Caco-2 (cell line): ENCODE results near the gene NEDD4L. TPM values are rescaled to one million over a fixed set of nuclear protein-coding genes. Genes with fewer than 3 reads are reported as not detected.

Experiments
- BruUV-seq: library from RNA; stranded (reverse); fragments of 400-500 nt; replicated peaks from 2 replicates; lab custom pipeline; 2021; lab: Mats Ljungman, UMichigan
- CTCF ChIA-PET: fragments of 300-600 bp; sonication (Branson Sonifier 250); formaldehyde crosslinking; loops from one replicate; lab custom pipeline; 2022; ENCODE audit warnings: antibody characterized with exemption; lab: Charles Lee
- POLR2A ChIA-PET: fragments of 300-600 bp; sonication (Branson Sonifier 250); formaldehyde crosslinking; loops from one replicate; lab custom pipeline; 2022; ENCODE audit warnings: antibody characterized with exemption; lab: Charles Lee
- DNase-seq, 2 experiments: peaks; one replicate each; pipeline versions ENCODE4 v3.0.0 to v3.0.0-alpha.2; 2020 to 2022
- H3K27me3 ChIP-seq: replicated peaks from 2 replicates; pipeline ENCODE4 v1.6.0; 2011; ENCODE audit warnings: low read length; ENCODE audit not compliant: control insufficient read depth, insufficient read depth
- H3K36me3 ChIP-seq: 2 replicates; pipeline ENCODE4 v1.5.1; 2011; ENCODE audit warnings: low read length; ENCODE audit not compliant: control insufficient read depth, insufficient read depth
- H3K4me1 ChIP-seq: fragments of 250-450 bp; sonication (Bioruptor Pico); 2 replicates; pipeline ENCODE4 v1.5.1; 2020; ENCODE audit warnings: mild to moderate bottlenecking
- H3K4me3 ChIP-seq: 2 replicates; pipeline ENCODE4 v1.5.1; 2011; ENCODE audit warnings: low read depth, mild to moderate bottlenecking, control low read depth, low read length
- H3K9me3 ChIP-seq: fragments of 250-450 bp; sonication (Bioruptor Pico); 2 replicates; pipeline ENCODE4 v1.5.1; 2020; ENCODE audit warnings: mild to moderate bottlenecking, moderate library complexity
- H3K27ac Mint-ChIP-seq: one replicate; pipeline ENCODE4 v1.8.0; 2022; ENCODE audit warnings: mixed read lengths; ENCODE audit not compliant: unreplicated experiment
- H3K27me3 Mint-ChIP-seq: one replicate; pipeline ENCODE4 v1.8.0; 2022; ENCODE audit warnings: mixed read lengths; ENCODE audit not compliant: insufficient read depth, unreplicated experiment
- H3K36me3 Mint-ChIP-seq: one replicate; pipeline ENCODE4 v1.8.0; 2022; ENCODE audit warnings: mild to moderate bottlenecking, mixed read lengths; ENCODE audit not compliant: insufficient read depth, unreplicated experiment
- H3K4me1 Mint-ChIP-seq: one replicate; pipeline ENCODE4 v1.8.0; 2022; ENCODE audit warnings: low read depth, mixed read lengths; ENCODE audit not compliant: unreplicated experiment
- H3K4me3 Mint-ChIP-seq: one replicate; pipeline ENCODE4 v1.8.0; 2022; ENCODE audit warnings: mild to moderate bottlenecking, moderate library complexity, mixed read lengths; ENCODE audit not compliant: unreplicated experiment
- H3K9me3 Mint-ChIP-seq: one replicate; pipeline ENCODE4 v1.8.0; 2022; ENCODE audit warnings: mixed read lengths; ENCODE audit not compliant: unreplicated experiment
- CTCF ChIP-seq, 2 experiments: fragments of 200-600 bp in 1 of 2; IDR thresholded peaks; 1 replicate in 1 of 2; 2 replicates in 1 of 2; pipeline versions ENCODE4 v1.5.1 to v1.8.0; 2011 to 2022; ENCODE audit warnings: antibody characterized with exemption in 1 of 2, control low read depth in 1 of 2, inconsistent platforms in 1 of 2, low read depth in 1 of 2, low read length in 1 of 2, mild to moderate bottlenecking in 1 of 2, moderate library complexity in 1 of 2; ENCODE audit not compliant: insufficient read depth in 1 of 2, severe bottlenecking in 1 of 2, unreplicated experiment in 1 of 2
- intact Hi-C: fragments of 100-400 bp; cut with micrococcal nuclease; formaldehyde crosslinking; loops from one replicate; pipeline ENCODE4 v1.10.0; 2022; ENCODE audit not compliant: unreplicated experiment
- total RNA-seq: library from RNA; stranded (reverse); gene quantifications from 2 replicates; pipeline ENCODE4 v1.2.3, GENCODE V29; 2022

Gene NEDD4L
- total RNA-seq, 1 experiment from 2014 or later = 85.4 TPM

GRCh38 chr18:58344080-58344670 lies 300.1 kb downstream of the NEDD4L start:
- Histone ChIP-seq H3K9me3 (no peaks in the 10 kb centered on the region), H3K4me3 (no peak overlapping the region), H3K4me1 (no peaks in the 10 kb centered on the region), H3K27me3 (no peaks in the 10 kb centered on the region), H3K36me3 (no peaks in the 10 kb centered on the region; the same call in 1 of the 2 replicates)
- no peak for DNase-seq
- ChIA-PET POLR2A (no interaction called here), CTCF (interaction anchor here (0.6 kb wide), 1 partner anchor 252 kb away, joined by 4 read pairs; no protein-coding TSS in a partner anchor)
- intact Hi-C loops = no loop called here
- no peak overlapping the region for H3K27ac Mint-ChIP-seq
- no peaks in the 10 kb centered on the region for H3K9me3 Mint-ChIP-seq
- H3K36me3 Mint-ChIP-seq = peaks cover 29% of the 10 kb centered on the region
- H3K27me3 Mint-ChIP-seq = no peaks in the 10 kb centered on the region
- peaks cover 8% of the 10 kb centered on the region for H3K4me1 Mint-ChIP-seq
- BruUV-seq = no TSS peak
- no peak for TF ChIP-seq CTCF (IDR thresholded peaks at IDR 0.05; ENCODE audit: insufficient read depth in 1 of 2, low read depth in 1 of 2, low read length in 1 of 2, severe bottlenecking in 1 of 2, unreplicated experiment in 1 of 2)
- H3K4me3 Mint-ChIP-seq = no peak overlapping the region

GRCh38 chr18:58344861-58345463 lies 300.9 kb downstream of the NEDD4L start:
- intact Hi-C loops = no loop called here
- Histone ChIP-seq H3K9me3 (no peaks in the 10 kb centered on the region), H3K4me3 (no peak overlapping the region), H3K27me3 (no peaks in the 10 kb centered on the region), H3K4me1 (peaks cover 2% of the 10 kb centered on the region; the same call in 1 of the 2 replicates), H3K36me3 (no peaks in the 10 kb centered on the region; the same call in 1 of the 2 replicates)
- Mint-ChIP-seq H3K4me1 (peaks cover 8% of the 10 kb centered on the region), H3K9me3 (no peaks in the 10 kb centered on the region), H3K27ac (no peak overlapping the region), H3K4me3 (no peak overlapping the region), H3K27me3 (no peaks in the 10 kb centered on the region), H3K36me3 (peaks cover 35% of the 10 kb centered on the region)
- no peak for DNase-seq
- no TSS peak for BruUV-seq
- no peak for TF ChIP-seq CTCF (IDR thresholded peaks at IDR 0.05; ENCODE audit: insufficient read depth in 1 of 2, low read depth in 1 of 2, low read length in 1 of 2, severe bottlenecking in 1 of 2, unreplicated experiment in 1 of 2)
- CTCF ChIA-PET = interaction anchor here (0.6 kb wide), 1 partner anchor 251 kb away, joined by 4 read pairs; no protein-coding TSS in a partner anchor
- POLR2A ChIA-PET = no interaction called here

- Histone ChIP-seq H3K4me3 (no peak overlapping the region), H3K9me3 (no peaks in the 10 kb centered on the region), H3K36me3 (no peaks in the 10 kb centered on the region), H3K4me1 (peaks cover 5% of the 10 kb centered on the region; the same call in 1 of the 2 replicates), H3K27me3 (no peaks in the 10 kb centered on the region)
- no peak overlapping the region for H3K27ac Mint-ChIP-seq
- peaks cover 35% of the 10 kb centered on the region for H3K36me3 Mint-ChIP-seq
- H3K4me3 Mint-ChIP-seq = no peak overlapping the region
- DNase-seq = no peak
- ChIA-PET CTCF (no interaction called here), POLR2A (no interaction called here)
- H3K4me1 Mint-ChIP-seq = peaks cover 8% of the 10 kb centered on the region
- H3K27me3 Mint-ChIP-seq = no peaks in the 10 kb centered on the region
- no peak for TF ChIP-seq CTCF (IDR thresholded peaks at IDR 0.05; ENCODE audit: insufficient read depth in 1 of 2, low read depth in 1 of 2, low read length in 1 of 2, severe bottlenecking in 1 of 2, unreplicated experiment in 1 of 2)
- no peaks in the 10 kb centered on the region for H3K9me3 Mint-ChIP-seq
- intact Hi-C loops = no loop called here
- no TSS peak for BruUV-seq
Observed at GRCh38 chr18:58345875-58346274, 301.8 kb downstream of the NEDD4L start.
